Measurements from ENCODE around the gene HSD17B14. TPM values are rescaled to one million over a fixed set of nuclear protein-coding genes. Genes with fewer than 3 reads are reported as not detected.

HSD17B14 gene
- total and polyA plus RNA-seq, 9 of the 15 experiments (the other 6 are each of a cell fraction or from before 2014, with no cell fraction given): 0.16 TPM; not detected in 8

GRCh38 chr19:48872182-48872883, 36.0 kb upstream of the HSD17B14 start, which contains the start of gene PPP1R15A (continued):
- TF ChIP-seq DLX4 (CRISPR knock-in tag; IDR thresholded peaks at IDR 0.05): no peak
- no peak for TF ChIP-seq NR4A1 (CRISPR knock-in tag; IDR thresholded peaks at IDR 0.05)
- TF ChIP-seq NR4A1 (tag; IDR thresholded peaks at IDR 0.05): no peak; the same call in 1 of the 2 replicates
- peak; percentile 99 for TF ChIP-seq RBFOX2 (IDR thresholded peaks at IDR 0.05; ENCODE audit: low read depth, low read length)
- no peak for TF ChIP-seq TEAD2 (tag; IDR thresholded peaks at IDR 0.05)
- peak; percentile 76; the same call in 1 of the 2 replicates for TF ChIP-seq EP400 (IDR thresholded peaks at IDR 0.05)
- TF ChIP-seq DACH1 (IDR thresholded peaks at IDR 0.05; ENCODE audit: partially characterized antibody): no peak
- peak; percentile 80 for TF ChIP-seq NKRF (IDR thresholded peaks at IDR 0.05; ENCODE audit: borderline replicate concordance)
- no peak for TF ChIP-seq ZNF324 (CRISPR knock-in tag; IDR thresholded peaks at IDR 0.05)
- no peak for TF ChIP-seq ZNF217 (CRISPR knock-in tag; IDR thresholded peaks at IDR 0.05)
- no peak; the same call in 1 of the 2 replicates for TF ChIP-seq SMARCC2 (IDR thresholded peaks at IDR 0.05; ENCODE audit: low read depth)
- TF ChIP-seq ZFP36 (IDR thresholded peaks at IDR 0.05; ENCODE audit: low read depth, low read length, partially characterized antibody): peak; percentile 15
- no peak for TF ChIP-seq POU5F1 (IDR thresholded peaks at IDR 0.05; ENCODE audit: borderline replicate concordance, low read depth, low read length, partially characterized antibody)
- peak; percentile 83 for TF ChIP-seq NR1H2 (CRISPR knock-in tag; IDR thresholded peaks at IDR 0.05)
- peak; percentile 25; the same call in 1 of the 2 replicates for TF ChIP-seq NFE2L1 (tag; IDR thresholded peaks at IDR 0.05; ENCODE audit: borderline replicate concordance, low read depth)
- TF ChIP-seq HEY1 (CRISPR knock-in tag; IDR thresholded peaks at IDR 0.05; ENCODE audit: borderline replicate concordance): no peak
- peak; percentile 85 for TF ChIP-seq BRD9 (IDR thresholded peaks at IDR 0.05; ENCODE audit: low read depth, partially characterized antibody)
- TF ChIP-seq RB1 (IDR thresholded peaks at IDR 0.05; ENCODE audit: low read depth): peak; percentile 81; the same call in 1 of the 2 replicates
- TF ChIP-seq MXD1 (CRISPR knock-in tag; IDR thresholded peaks at IDR 0.05; ENCODE audit: borderline replicate concordance, poor library complexity, severe bottlenecking): no peak
- peak; percentile 62; the same call in 1 of the 2 replicates for TF ChIP-seq ZBTB1 (CRISPR knock-in tag; IDR thresholded peaks at IDR 0.05; ENCODE audit: borderline replicate concordance, low read depth)
- no peak for TF ChIP-seq ZHX1 (conservative IDR thresholded peaks at IDR 0.05; ENCODE audit: low read length)
- TF ChIP-seq KLF1 (tag; IDR thresholded peaks at IDR 0.05): peak; percentile 30; the same call in 1 of the 2 replicates
- TF ChIP-seq KLF6 (CRISPR knock-in tag; IDR thresholded peaks at IDR 0.05; ENCODE audit: borderline replicate concordance): no peak

Measured in K562 (cell line).